Measurements from ENCODE around the gene TSNAXIP1. TPM values are rescaled to one million over a fixed set of nuclear protein-coding genes. Genes with fewer than 3 reads are reported as not detected.

Gene TSNAXIP1
- total and polyA plus RNA-seq, 10 of the 15 experiments (the other 5 are each of a cell fraction or from before 2014, with no cell fraction given): 0.09 to 0.63 (median 0.37) TPM; not detected in 1

- SMC1A ChIA-PET (ENCODE audit: uncharacterized antibody, unreplicated experiment): interaction anchor here (0.6 to 1.9 kb wide), 3 partner anchors 9 to 80 kb away, joined by 3 to 4 read pairs (median 3); partner anchors contain the start of genes RANBP10 and TSNAXIP1
- H2AFZ ChIP-seq (ENCODE audit: control insufficient read depth, low read depth, low read length): no peak overlapping the region
- no peaks in the 10 kb centered on the region for H3K9me3 ChIP-seq (replicated peaks; ENCODE audit: control insufficient read depth, insufficient read depth, low read length)
- RAD21 ChIA-PET (ENCODE audit: unreplicated experiment): no interaction called here
- no peak for TF ChIP-seq FOXK2 (IDR thresholded peaks at IDR 0.05)
- no peak for TF ChIP-seq ATF2 (IDR thresholded peaks at IDR 0.05; ENCODE audit: low read length)
- no peak for TF ChIP-seq POLR2AphosphoS5 (IDR thresholded peaks at IDR 0.05; ENCODE audit: low read length)
- no peak for TF ChIP-seq MAX (IDR thresholded peaks at IDR 0.05; ENCODE audit: low read depth, low read length)
- no peak overlapping the region for H3K4me3 ChIP-seq
- peaks cover 3% of the 10 kb centered on the region; the same call in 1 of the 2 replicates for H3K4me1 ChIP-seq (ENCODE audit: control insufficient read depth, insufficient read depth, low read length)
- H4K20me1 ChIP-seq (ENCODE audit: control insufficient read depth, insufficient read depth): no peaks in the 10 kb centered on the region; the same call in 1 of the 2 replicates
- BruUV-seq (replicated peaks): TSS peak; percentile 39
- POLR2A ChIA-PET: interaction anchor here (0.7 to 0.8 kb wide), 2 partner anchors 9 to 232 kb away, joined by 7 to 8 read pairs; no protein-coding TSS in a partner anchor
- peaks cover 30% of the 10 kb centered on the region for H3K79me2 ChIP-seq (ENCODE audit: control insufficient read depth, insufficient read depth, low read length)
- no peaks in the 10 kb centered on the region for H3K27me3 ChIP-seq (replicated peaks in 1 of 2; ENCODE audit: control insufficient read depth in 2 of 2, insufficient read depth in 2 of 2, low read length in 1 of 2)
- FAIRE-seq (no peak), DNase-seq (ENCODE audit: low read depth, low spot score) (no peak), ATAC-seq (no peak)
- 97% methylated on average over 5 of the region's 5 CpGs for WGBS (ENCODE audit: insufficient coverage, insufficient replicate concordance, low lambda C conversion rate, missing lambda C conversion rate)
- intact Hi-C loops (cut with micrococcal nuclease; ENCODE audit: unreplicated experiment): no loop called here
- CTCF ChIA-PET: interaction anchor here (0.6 to 2.3 kb wide), 2 partner anchors 12 to 20 kb away, joined by 3 to 10 read pairs; no protein-coding TSS in a partner anchor
- in situ Hi-C loops (cut with MboI): no loop called here
- H3K4me2 ChIP-seq (ENCODE audit: control insufficient read depth, insufficient read depth): no peak overlapping the region
- no peak overlapping the region for H3K9ac ChIP-seq (ENCODE audit: control insufficient read depth, insufficient read depth, low read length)
- H3K27ac ChIP-seq (ENCODE audit: control insufficient read depth, insufficient read depth): no peak overlapping the region
- H3K36me3 ChIP-seq (ENCODE audit: control insufficient read depth in 2 of 2, insufficient read depth in 2 of 2, low read length in 1 of 2): peaks cover 0 to 3% of the 10 kb centered on the region in 2 experiments; a peak in 3 of 4 replicates
These were observed 10.5 kb upstream of the TSNAXIP1 start for GRCh38 chr16:67796099-67796718.
